OCI-LY7 (cell line): ENCODE results near the gene TIMMDC1. TPM values are rescaled to one million over a fixed set of nuclear protein-coding genes. Genes with fewer than 3 reads are reported as not detected.

Experiments
- BruUV-seq: library from RNA; stranded (reverse); fragments of 400-500 nt; replicated peaks from 2 replicates; lab custom pipeline; 2021; lab: Mats Ljungman, UMichigan
- CTCF ChIA-PET: fragments of 300-600 bp; sonication (Branson Sonifier 250); formaldehyde crosslinking; loops from one replicate; lab custom pipeline; 2022; ENCODE audit warnings: antibody characterized with exemption; ENCODE audit not compliant: unreplicated experiment; lab: Charles Lee
- POLR2A ChIA-PET: fragments of 300-600 bp; sonication (Branson Sonifier 250); formaldehyde crosslinking; loops from one replicate; lab custom pipeline; 2022; ENCODE audit warnings: antibody characterized with exemption; lab: Charles Lee
- DNase-seq: peaks from one replicate; pipeline ENCODE4 v3.0.0-alpha.2; 2015; ENCODE audit warnings: low spot score
- H2AFZ ChIP-seq: fragments of 200-600 bp; sonication (generic), shearing (Covaris generic); 2 replicates; pipeline ENCODE4 v1.6.1; 2014; ENCODE audit warnings: mild to moderate bottlenecking, antibody characterized with exemption, low read length, moderate library complexity
- H3K27ac ChIP-seq: fragments of 200-600 bp; sonication (generic); 2 replicates; pipeline ENCODE4 v1.5.1; 2014; ENCODE audit warnings: mixed run types, low read depth, mild to moderate bottlenecking, moderate library complexity, low read length, inconsistent platforms; ENCODE audit not compliant: poor library complexity, severe bottlenecking
- H3K36me3 ChIP-seq: fragments of 200-600 bp; sonication (generic); 2 replicates; pipeline ENCODE4 v1.6.1; 2014; ENCODE audit warnings: mild to moderate bottlenecking, antibody characterized with exemption, low read length, moderate library complexity, mixed read lengths; ENCODE audit not compliant: insufficient read depth
- H3K4me1 ChIP-seq: fragments of 200-600 bp; sonication (generic); 2 replicates; pipeline ENCODE4 v1.5.1; 2014; ENCODE audit warnings: mild to moderate bottlenecking, low read length; ENCODE audit not compliant: insufficient read depth, poor library complexity, severe bottlenecking
- H3K4me2 ChIP-seq: fragments of 200-600 bp; sonication (generic); 2 replicates; pipeline ENCODE4 v1.6.1; 2014; ENCODE audit warnings: mild to moderate bottlenecking, low read length
- H3K4me3 ChIP-seq: fragments of 200-600 bp; sonication (generic); 2 replicates; pipeline ENCODE4 v1.5.1; 2014; ENCODE audit warnings: mild to moderate bottlenecking, low read depth, low read length; ENCODE audit not compliant: poor library complexity, severe bottlenecking
- H3K79me2 ChIP-seq: fragments of 200-600 bp; sonication (generic); 2 replicates; pipeline ENCODE4 v1.6.1; 2016; ENCODE audit warnings: low read depth, mild to moderate bottlenecking, low read length, moderate library complexity, mixed read lengths; ENCODE audit not compliant: insufficient read depth
- H3K9me2 ChIP-seq: fragments of 200-600 bp; sonication (generic); 2 replicates; pipeline ENCODE4 v1.6.1; 2016; ENCODE audit warnings: mild to moderate bottlenecking, low read length, mixed read lengths; ENCODE audit not compliant: insufficient read depth
- H3K9me3 ChIP-seq: fragments of 200-600 bp; sonication (generic); 2 replicates; pipeline ENCODE4 v1.6.1; 2014; ENCODE audit warnings: mild to moderate bottlenecking, mixed run types, low read length, mixed read lengths
- H4K20me1 ChIP-seq: fragments of 200-600 bp; sonication (generic); 2 replicates; pipeline ENCODE4 v1.6.1; 2014; ENCODE audit warnings: mild to moderate bottlenecking, antibody characterized with exemption, low read length, moderate library complexity, mixed read lengths; ENCODE audit not compliant: insufficient read depth
- EZH2phosphoT487 ChIP-seq: fragments of 200-600 bp; sonication (generic); IDR thresholded peaks from 2 replicates; pipeline ENCODE4 v1.6.1; 2018; ENCODE audit warnings: low read depth, borderline replicate concordance, mild to moderate bottlenecking, mixed run types, antibody characterized with exemption, low read length, moderate library complexity, mixed read lengths
- intact Hi-C: fragments of 100-400 bp; cut with micrococcal nuclease; formaldehyde crosslinking; loops from one replicate; pipeline ENCODE4 v1.10.0; 2022; ENCODE audit not compliant: unreplicated experiment
- total RNA-seq, 2 experiments: library from RNA; depleted of rRNA in 1 of 2; stranded (reverse); fragments of >200 nt in 1 of 2; shearing (Covaris generic) in 1 of 2; gene quantifications; 2 replicates each; pipeline ENCODE4 v1.2.3, GENCODE V29; 2014 to 2022
- TF ChIP-seq, protein P1 (sequence below): fragments of 200-600 bp; sonication (generic); conservative IDR thresholded peaks from 2 replicates; pipeline ENCODE4 v1.5.1; 2014; ENCODE audit warnings: mild to moderate bottlenecking, antibody characterized with exemption, low read length, moderate library complexity, mixed read lengths

Gene TIMMDC1
- total RNA-seq, 2 experiments from 2014 or later = 61.0 to 92.9 TPM

DNA sequence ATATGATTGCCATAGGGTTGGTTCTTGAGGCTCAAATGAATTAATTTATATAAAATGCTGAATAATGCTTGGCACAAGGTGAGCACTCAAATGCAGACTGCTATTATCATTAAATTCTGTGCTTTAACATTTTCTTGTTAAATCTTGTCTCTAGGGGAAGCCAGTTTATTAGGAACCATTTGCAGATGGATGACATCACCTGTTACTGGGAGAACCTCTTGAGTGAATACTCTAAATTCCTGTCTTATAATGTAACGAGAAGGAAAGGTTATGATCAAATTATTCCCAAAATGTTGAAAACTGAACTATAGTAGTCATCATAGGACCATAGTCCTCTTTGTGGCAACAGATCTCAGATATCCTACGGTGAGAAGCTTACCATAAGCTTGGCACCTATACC, 6.2 kb upstream of the TIMMDC1 start:
- Histone ChIP-seq H3K9me2 (no peaks in the 10 kb centered on the region), H3K27ac (no peak overlapping the region), H3K4me3 (no peak overlapping the region), H3K4me2 (no peak overlapping the region), H4K20me1 (no peaks in the 10 kb centered on the region), H3K36me3 (peaks cover 45% of the 10 kb centered on the region), H3K79me2 (no peaks in the 10 kb centered on the region), H3K9me3 (no peaks in the 10 kb centered on the region), H2AFZ (no peak overlapping the region), H3K4me1 (peaks cover 1% of the 10 kb centered on the region)
- intact Hi-C loops = loop anchor here (10.0 kb wide), 1 partner anchor 603 kb away; the partner anchor contains the start of gene GSK3B
- ChIA-PET CTCF (no interaction called here), POLR2A (no interaction called here)
- TF ChIP-seq, protein P1, sequence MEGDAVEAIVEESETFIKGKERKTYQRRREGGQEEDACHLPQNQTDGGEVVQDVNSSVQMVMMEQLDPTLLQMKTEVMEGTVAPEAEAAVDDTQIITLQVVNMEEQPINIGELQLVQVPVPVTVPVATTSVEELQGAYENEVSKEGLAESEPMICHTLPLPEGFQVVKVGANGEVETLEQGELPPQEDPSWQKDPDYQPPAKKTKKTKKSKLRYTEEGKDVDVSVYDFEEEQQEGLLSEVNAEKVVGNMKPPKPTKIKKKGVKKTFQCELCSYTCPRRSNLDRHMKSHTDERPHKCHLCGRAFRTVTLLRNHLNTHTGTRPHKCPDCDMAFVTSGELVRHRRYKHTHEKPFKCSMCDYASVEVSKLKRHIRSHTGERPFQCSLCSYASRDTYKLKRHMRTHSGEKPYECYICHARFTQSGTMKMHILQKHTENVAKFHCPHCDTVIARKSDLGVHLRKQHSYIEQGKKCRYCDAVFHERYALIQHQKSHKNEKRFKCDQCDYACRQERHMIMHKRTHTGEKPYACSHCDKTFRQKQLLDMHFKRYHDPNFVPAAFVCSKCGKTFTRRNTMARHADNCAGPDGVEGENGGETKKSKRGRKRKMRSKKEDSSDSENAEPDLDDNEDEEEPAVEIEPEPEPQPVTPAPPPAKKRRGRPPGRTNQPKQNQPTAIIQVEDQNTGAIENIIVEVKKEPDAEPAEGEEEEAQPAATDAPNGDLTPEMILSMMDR = no peak
- no peak for TF ChIP-seq EZH2phosphoT487
- DNase-seq = no peak
- no TSS peak for BruUV-seq

DNA sequence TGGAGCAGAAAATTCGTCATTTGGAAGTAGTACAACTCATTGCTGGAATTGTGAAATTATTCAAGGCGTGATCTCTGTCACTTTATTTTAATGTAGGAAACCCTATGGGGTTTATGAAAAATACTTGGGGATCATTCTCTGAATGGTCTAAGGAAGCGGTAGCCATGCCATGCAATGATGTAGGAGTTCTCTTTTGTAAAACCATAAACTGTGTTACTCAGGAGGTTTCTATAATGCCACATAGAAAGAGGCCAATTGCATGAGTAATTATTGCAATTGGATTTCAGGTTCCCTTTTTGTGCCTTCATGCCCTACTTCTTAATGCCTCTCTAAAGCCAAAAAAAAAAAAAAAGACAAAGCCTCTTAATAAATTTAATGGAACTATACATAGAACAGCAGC, 5.5 kb upstream of the TIMMDC1 start:
- CTCF ChIA-PET = no interaction called here
- Histone ChIP-seq H2AFZ (no peak overlapping the region), H3K79me2 (0 out of 2 replicates have a peak, but pooled peaks cover 6% of the 10 kb centered on the region), H3K27ac (no peak overlapping the region), H3K36me3 (peaks cover 45% of the 10 kb centered on the region), H3K4me2 (no peak overlapping the region), H3K9me2 (no peaks in the 10 kb centered on the region), H4K20me1 (no peaks in the 10 kb centered on the region), H3K9me3 (no peaks in the 10 kb centered on the region), H3K4me3 (no peak overlapping the region), H3K4me1 (peaks cover 7% of the 10 kb centered on the region)
- intact Hi-C loops = loop anchor here (10.0 kb wide), 1 partner anchor 602 kb away; the partner anchor contains the start of gene GSK3B
- POLR2A ChIA-PET = interaction anchor here (0.7 kb wide), 1 partner anchor 9 kb away, joined by 4 read pairs; no protein-coding TSS in a partner anchor
- TSS peak; percentile 37 for BruUV-seq
- no peak for DNase-seq
- TF ChIP-seq, protein P1 = no peak
- no peak for TF ChIP-seq EZH2phosphoT487

DNA sequence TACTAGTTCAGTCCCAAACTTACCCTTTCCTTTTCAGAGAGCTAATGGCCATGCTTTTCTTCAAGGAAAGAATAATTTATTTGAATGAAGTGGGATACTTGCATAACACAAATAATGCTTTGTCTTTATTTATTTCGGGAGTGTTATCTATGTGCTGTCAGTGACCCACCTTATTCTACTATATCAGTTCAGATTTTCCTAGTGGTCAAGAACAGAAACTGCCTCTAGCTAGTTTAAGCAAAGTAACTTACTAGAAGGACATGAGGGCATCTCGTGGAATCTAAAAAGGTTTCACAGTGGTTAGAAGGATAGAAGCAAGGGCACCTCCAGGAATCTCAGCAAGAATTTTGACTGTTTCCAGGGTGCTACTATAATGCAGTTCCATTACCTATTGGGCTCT, 3.8 kb upstream of the TIMMDC1 start:
- peaks cover 12% of the 10 kb centered on the region for H3K4me1 ChIP-seq
- no peak overlapping the region for H3K27ac ChIP-seq
- H2AFZ ChIP-seq = no peak overlapping the region
- no peak overlapping the region for H3K4me3 ChIP-seq
- no peaks in the 10 kb centered on the region for H3K9me3 ChIP-seq
- TF ChIP-seq, protein P1 = no peak; the same call in 1 of the 2 replicates
- no peak for TF ChIP-seq EZH2phosphoT487
- peaks cover 16% of the 10 kb centered on the region for H3K79me2 ChIP-seq
- ChIA-PET POLR2A (interaction anchor here (0.6 to 0.7 kb wide), 3 partner anchors 88 to 337 kb away, joined by 3 read pairs; no protein-coding TSS in a partner anchor), CTCF (no interaction called here)
- H3K4me2 ChIP-seq = no peak overlapping the region
- no TSS peak for BruUV-seq
- no peaks in the 10 kb centered on the region for H3K9me2 ChIP-seq
- H4K20me1 ChIP-seq = no peaks in the 10 kb centered on the region
- intact Hi-C loops = loop anchor here (10.0 kb wide), 1 partner anchor 600 kb away; the partner anchor contains the start of gene GSK3B
- H3K36me3 ChIP-seq = peaks cover 33% of the 10 kb centered on the region
- peak; percentile 14 for DNase-seq
